Esophagus squamous epithelium (tissue), 4 donors: ENCODE data around the gene TBX6.

Experiments
- POLR2A ChIP-seq, 4 donors: fragments of 450-650 bp; IDR thresholded peaks; one replicate each; pipeline ENCODE4 v1.6.1; 2017; ENCODE audit warnings: antibody characterized with exemption in 4 of 4, mild to moderate bottlenecking in 4 of 4, moderate library complexity in 3 of 4
- TF ChIP-seq, protein P1 (sequence below), 6 experiments: fragments of 450-650 bp in 4 of 6; fragments of 200-600 bp in 2 of 6; sonication (generic) in 2 of 6; IDR thresholded peaks; one replicate each; pipeline ENCODE4 v1.5.1; 2016 to 2019; ENCODE audit warnings: antibody characterized with exemption in 6 of 6, mild to moderate bottlenecking in 4 of 6, moderate library complexity in 4 of 6

DNA sequence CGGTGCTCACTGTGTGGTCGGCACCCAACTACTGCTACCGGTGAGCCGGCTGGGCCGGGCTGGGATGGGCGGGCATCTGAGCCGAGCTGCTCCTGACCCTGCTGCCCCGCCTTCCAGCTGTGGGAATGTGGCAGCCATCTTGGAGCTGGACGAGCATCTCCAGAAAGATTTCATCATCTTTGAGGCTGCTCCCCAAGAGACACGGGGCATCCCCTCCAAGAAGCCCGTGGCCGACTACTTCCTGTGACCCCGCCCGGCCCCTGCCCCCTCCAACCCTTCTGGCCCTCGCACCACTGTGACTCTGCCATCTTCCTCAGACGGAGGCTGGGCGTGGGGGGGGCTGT lies 6.9 kb downstream of the TBX6 start:
- no peak for TF ChIP-seq POLR2A (IDR thresholded peaks at IDR 0.05)
- TF ChIP-seq, protein P1, sequence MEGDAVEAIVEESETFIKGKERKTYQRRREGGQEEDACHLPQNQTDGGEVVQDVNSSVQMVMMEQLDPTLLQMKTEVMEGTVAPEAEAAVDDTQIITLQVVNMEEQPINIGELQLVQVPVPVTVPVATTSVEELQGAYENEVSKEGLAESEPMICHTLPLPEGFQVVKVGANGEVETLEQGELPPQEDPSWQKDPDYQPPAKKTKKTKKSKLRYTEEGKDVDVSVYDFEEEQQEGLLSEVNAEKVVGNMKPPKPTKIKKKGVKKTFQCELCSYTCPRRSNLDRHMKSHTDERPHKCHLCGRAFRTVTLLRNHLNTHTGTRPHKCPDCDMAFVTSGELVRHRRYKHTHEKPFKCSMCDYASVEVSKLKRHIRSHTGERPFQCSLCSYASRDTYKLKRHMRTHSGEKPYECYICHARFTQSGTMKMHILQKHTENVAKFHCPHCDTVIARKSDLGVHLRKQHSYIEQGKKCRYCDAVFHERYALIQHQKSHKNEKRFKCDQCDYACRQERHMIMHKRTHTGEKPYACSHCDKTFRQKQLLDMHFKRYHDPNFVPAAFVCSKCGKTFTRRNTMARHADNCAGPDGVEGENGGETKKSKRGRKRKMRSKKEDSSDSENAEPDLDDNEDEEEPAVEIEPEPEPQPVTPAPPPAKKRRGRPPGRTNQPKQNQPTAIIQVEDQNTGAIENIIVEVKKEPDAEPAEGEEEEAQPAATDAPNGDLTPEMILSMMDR (IDR thresholded peaks at IDR 0.05), result no peak
